Lung (tissue), 12 donors: ENCODE data around the gene ETAA1. TPM values are rescaled to one million over a fixed set of nuclear protein-coding genes. Genes with fewer than 3 reads are reported as not detected.

Experiments
- ATAC-seq: fragments of 200-7000 bp; cut with Tn5 transposase; one replicate; pipeline ENCODE4 v1.9.1; 2020; ENCODE audit warnings: moderate number of reproducible peaks; ENCODE audit not compliant: insufficient read depth, low FRiP score
- DNase-seq, 3 donors: peaks; one replicate each; pipeline ENCODE4 v3.0.0-alpha.2; 2013 to 2017
- H3K27ac ChIP-seq, 2 donors: one replicate each; pipeline ENCODE4 v1.5.1; 2013; ENCODE audit warnings: mild to moderate bottlenecking in 2 of 2, moderate library complexity in 2 of 2, control low read depth in 1 of 2, inconsistent platforms in 1 of 2, low read depth in 1 of 2, low read length in 1 of 2
- H3K27me3 ChIP-seq, 3 donors: one replicate each; pipeline ENCODE4 v1.5.1; 2013; ENCODE audit warnings: low read length in 2 of 3; ENCODE audit not compliant: control insufficient read depth in 3 of 3, insufficient read depth in 3 of 3
- H3K36me3 ChIP-seq, 4 donors: one replicate each; pipeline ENCODE4 v1.5.1; 2013; ENCODE audit warnings: low read length in 4 of 4, mild to moderate bottlenecking in 1 of 4, moderate library complexity in 1 of 4; ENCODE audit not compliant: control insufficient read depth in 4 of 4, insufficient read depth in 4 of 4
- H3K4me1 ChIP-seq, 5 donors: one replicate each; pipeline ENCODE4 v1.5.1; 2013; ENCODE audit warnings: low read length in 5 of 5, mild to moderate bottlenecking in 2 of 5, moderate library complexity in 1 of 5; ENCODE audit not compliant: control insufficient read depth in 5 of 5, insufficient read depth in 5 of 5
- H3K4me3 ChIP-seq: one replicate; pipeline ENCODE4 v1.5.1; 2013; ENCODE audit warnings: mild to moderate bottlenecking, control low read depth, moderate library complexity
- H3K9ac ChIP-seq, 2 donors: one replicate each; pipeline ENCODE4 v1.5.1; 2013; ENCODE audit warnings: low read length in 2 of 2, control low read depth in 1 of 2; ENCODE audit not compliant: insufficient read depth in 1 of 2
- H3K9me3 ChIP-seq, 4 donors: one replicate each; pipeline ENCODE4 v1.5.1; 2013; ENCODE audit warnings: low read length in 3 of 4, mild to moderate bottlenecking in 1 of 4, moderate library complexity in 1 of 4; ENCODE audit not compliant: control insufficient read depth in 4 of 4, insufficient read depth in 3 of 4
- WGBS, 2 donors: extraction: QIAGEN DNeasy Blood & Tissue Kit; methylation state at CpG; one replicate each; pipeline ENCODE4 v1.1.7; 2013; 5-methylcytosine and 5-hydroxymethylcytosine counted together
- polyA plus RNA-seq, 2 donors: library from polyadenylated mRNA; stranded (reverse); fragments of 200-250 nt; gene quantifications; one replicate each; pipeline ENCODE4 v1.2.1, GENCODE V29; 2013
- total RNA-seq, 2 donors: library from RNA; depleted of rRNA in 1 of 2; stranded (reverse); fragments of >200 nt in 1 of 2; gene quantifications; one replicate each; pipeline ENCODE4 v1.2.1, GENCODE V29; 2014 to 2021
- TF ChIP-seq, protein P1 (sequence below): IDR thresholded peaks from 2 replicates; pipeline ENCODE4 v1.5.1; 2012; ENCODE audit warnings: mild to moderate bottlenecking; ENCODE audit errors: control extremely low read depth, extremely low read depth
- donor health status: control.
- donor health status: control.
- donor health status: Bipolar disorder and iron deficiency.
- donor health status: healthy.
- donor health status: DM: yes; HTN: yes; CAD: no.

ETAA1 gene
- total and polyA plus RNA-seq, 4 donors: 4.3 to 27.6 (median 11.2) TPM

DNA sequence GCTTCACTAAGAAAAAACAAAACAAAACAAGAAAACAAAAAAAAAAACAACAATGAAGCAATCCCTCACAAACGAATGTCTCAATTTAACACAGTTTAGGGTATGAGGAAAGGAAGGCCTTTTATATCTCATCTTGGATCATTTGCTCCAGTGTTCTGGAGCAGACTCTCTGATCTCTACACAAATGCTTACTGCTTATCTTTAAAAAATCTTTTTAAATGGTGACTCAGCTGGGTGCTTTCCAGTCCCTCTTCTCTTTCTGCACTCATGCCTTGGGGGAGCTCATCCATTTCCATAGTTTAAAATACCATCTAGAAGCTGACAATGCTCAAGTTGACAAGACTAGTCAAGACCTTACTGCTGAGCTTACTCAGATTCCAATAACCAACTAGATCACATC is 56.2 kb downstream of the ETAA1 start:
- Histone ChIP-seq H3K9ac (no peak overlapping the region), H3K4me3 (no peak overlapping the region), H3K4me1 (peaks cover 0 to 6% (median 0%) of the 10 kb centered on the region in 5 donors), H3K36me3 (no peaks in the 10 kb centered on the region), H3K27ac (no peak overlapping the region), H3K27me3 (no peaks in the 10 kb centered on the region), H3K9me3 (no peaks in the 10 kb centered on the region)
- ATAC-seq (no peak), DNase-seq (no peak)
- 81 to 89% methylated on average over 1 of the region's 1 CpG for WGBS, 2 donors
- TF ChIP-seq, protein P1, sequence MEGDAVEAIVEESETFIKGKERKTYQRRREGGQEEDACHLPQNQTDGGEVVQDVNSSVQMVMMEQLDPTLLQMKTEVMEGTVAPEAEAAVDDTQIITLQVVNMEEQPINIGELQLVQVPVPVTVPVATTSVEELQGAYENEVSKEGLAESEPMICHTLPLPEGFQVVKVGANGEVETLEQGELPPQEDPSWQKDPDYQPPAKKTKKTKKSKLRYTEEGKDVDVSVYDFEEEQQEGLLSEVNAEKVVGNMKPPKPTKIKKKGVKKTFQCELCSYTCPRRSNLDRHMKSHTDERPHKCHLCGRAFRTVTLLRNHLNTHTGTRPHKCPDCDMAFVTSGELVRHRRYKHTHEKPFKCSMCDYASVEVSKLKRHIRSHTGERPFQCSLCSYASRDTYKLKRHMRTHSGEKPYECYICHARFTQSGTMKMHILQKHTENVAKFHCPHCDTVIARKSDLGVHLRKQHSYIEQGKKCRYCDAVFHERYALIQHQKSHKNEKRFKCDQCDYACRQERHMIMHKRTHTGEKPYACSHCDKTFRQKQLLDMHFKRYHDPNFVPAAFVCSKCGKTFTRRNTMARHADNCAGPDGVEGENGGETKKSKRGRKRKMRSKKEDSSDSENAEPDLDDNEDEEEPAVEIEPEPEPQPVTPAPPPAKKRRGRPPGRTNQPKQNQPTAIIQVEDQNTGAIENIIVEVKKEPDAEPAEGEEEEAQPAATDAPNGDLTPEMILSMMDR: no peak

GRCh38 chr2:67455219-67456142 is 58.3 kb downstream of the ETAA1 start:
- Histone ChIP-seq H3K27ac (no peak overlapping the region), H3K4me1 (peaks cover 0 to 6% (median 0%) of the 10 kb centered on the region in 5 donors)
- TF ChIP-seq, protein P1: no peak

DNA sequence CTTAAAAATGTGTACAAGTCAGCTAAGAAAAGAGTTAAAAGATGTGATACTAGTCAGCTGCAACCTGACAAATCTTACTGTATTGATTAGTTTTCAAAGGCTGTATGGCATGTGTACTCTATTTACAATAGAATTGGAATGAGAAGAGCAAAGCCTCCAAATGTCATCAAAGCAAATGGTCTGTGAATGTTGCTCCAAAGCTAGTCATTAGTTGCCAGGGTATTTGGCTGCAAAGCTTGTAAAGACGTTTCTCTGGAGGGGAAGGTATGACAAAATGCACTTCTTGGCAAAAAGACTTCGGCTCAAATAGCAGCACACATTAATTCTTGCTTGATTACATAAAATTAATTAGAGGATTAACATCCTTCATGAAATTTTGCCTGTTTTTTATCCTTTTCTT is 59.3 kb downstream of the ETAA1 start:
- no peak overlapping the region for H3K9ac ChIP-seq
- H3K36me3 ChIP-seq: no peaks in the 10 kb centered on the region
- no peak overlapping the region for H3K27ac ChIP-seq
- H3K27me3 ChIP-seq: no peaks in the 10 kb centered on the region
- ATAC-seq (no peak), DNase-seq (peak in 1 of 3 donors; percentile 51)
- H3K4me1 ChIP-seq: peaks cover 0 to 6% (median 0%) of the 10 kb centered on the region in 5 donors
- WGBS, 2 donors: 59 to 76% methylated on average over 2 of the region's 2 CpGs
- H3K9me3 ChIP-seq: no peaks in the 10 kb centered on the region
- H3K4me3 ChIP-seq: no peak overlapping the region
- TF ChIP-seq, protein P1: no peak

More at GRCh38 chr2:67455219-67456142, 58.3 kb downstream of the ETAA1 start:
- H3K27me3 ChIP-seq: no peaks in the 10 kb centered on the region
- ATAC-seq: no peak
- whole genome bisulfite sequencing, 2 donors: 71 to 75% methylated on average over 4 of the region's 4 CpGs
- no peaks in the 10 kb centered on the region for H3K9me3 ChIP-seq
- no peaks in the 10 kb centered on the region for H3K36me3 ChIP-seq
- DNase-seq: no peak
- H3K4me3 ChIP-seq: no peak overlapping the region
- H3K9ac ChIP-seq: no peak overlapping the region
